Cortex of kidney (tissue), 1 donor: Measurements from ENCODE around the gene RGN.
"Not testable (repeated sequence)": the region's sequence is repeated elsewhere in the genome, so short reads cannot be mapped to it uniquely, and the experiment has no call there.

Source experiments
- DNase-seq: peaks from one replicate; lab custom pipeline; 2025; lab: John Stamatoyannopoulos, UW

Gene RGN

DNA sequence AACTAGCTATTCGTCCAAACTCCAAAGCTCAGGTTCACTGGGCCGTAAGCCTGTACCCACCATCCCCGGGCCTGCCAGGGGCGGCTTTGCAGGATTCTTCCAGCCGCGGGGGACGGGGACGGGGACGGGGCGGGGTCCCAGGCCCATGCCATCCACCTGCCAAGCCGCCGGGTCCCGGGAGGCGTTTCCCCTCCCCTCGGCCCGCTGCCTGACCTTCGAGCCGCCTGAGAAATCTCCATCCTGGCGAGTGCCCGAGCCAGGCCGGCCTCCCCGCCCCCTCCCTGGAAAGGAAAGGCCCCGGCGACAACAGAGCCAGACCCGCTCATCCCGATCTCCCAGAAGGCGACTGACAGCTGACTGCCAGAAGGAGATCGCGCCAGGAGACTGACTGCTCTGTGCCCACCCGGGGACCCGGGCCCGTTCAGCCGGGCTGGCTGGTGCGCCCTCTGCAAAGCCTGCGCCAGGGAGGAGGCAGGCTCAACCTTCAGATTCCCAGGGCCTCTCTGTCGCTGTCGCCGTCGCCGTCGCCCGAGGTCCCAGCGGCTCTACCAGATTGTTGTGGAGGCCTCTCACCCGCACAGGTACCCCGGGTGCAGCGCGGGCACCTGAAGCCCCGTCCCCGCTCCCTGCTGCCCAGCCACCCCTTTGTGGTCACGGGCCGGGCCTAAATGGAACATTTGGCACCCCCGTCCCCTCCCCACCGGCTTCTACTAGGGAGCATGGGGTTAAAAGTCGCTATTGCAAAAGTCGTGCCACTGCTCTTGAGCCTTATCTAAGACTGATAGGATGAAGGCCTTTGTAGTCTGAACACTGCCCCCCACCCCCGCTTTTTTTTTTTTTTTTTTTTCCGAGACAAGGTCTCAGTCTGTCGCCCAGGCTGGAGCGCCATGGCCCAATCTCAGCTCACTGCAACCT lies at the start of gene RGN:
Gene RGN, plus strand, starts transcription at position 315 of the 915 bp plus-strand sequence. CDS start 2,702 bp downstream, outside the sequence.
- no peak for DNase-seq

- no peak for DNase-seq
Observed at GRCh38 chrX:47030339-47030738, 47.9 kb upstream of the RGN start.

- no peak for DNase-seq
Observed at GRCh38 chrX:47047989-47048388, 30.3 kb upstream of the RGN start.

GRCh38 chrX:47059142-47059874 lies 18.9 kb upstream of the RGN start:
- no peak for DNase-seq

- no peak for DNase-seq
Observed at GRCh38 chrX:47060708-47061107, 17.5 kb upstream of the RGN start.

DNA sequence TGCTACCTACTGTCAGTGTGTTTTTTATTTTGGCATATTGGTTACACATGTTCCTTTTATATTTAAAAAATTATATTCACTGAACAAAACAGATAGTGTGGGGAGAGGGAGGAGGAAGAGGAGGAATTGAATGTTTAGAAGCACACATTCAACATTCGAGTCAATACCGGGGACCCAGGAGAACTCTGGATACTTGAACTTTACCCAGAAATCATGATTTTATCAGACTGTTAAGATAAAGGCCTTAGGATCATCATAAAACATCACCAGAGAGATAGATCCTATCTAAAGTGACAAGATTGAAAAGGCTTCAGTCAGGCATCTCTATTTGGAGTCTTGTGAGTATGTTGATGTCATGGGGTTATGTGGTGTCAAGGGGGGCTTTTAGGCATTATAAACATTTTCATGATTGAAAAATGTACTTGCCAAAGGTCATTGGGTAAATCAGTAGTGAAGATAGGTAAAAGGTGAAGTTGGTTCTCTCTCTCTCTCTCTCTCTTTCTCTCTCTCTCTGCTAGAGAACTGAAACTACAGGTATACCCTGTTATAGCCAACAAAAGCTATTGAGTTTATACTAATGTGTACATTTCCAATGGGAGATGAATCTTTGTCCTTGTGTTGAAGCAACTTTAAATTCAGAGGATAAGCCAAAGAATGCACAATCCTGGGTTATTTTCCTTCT lies 16.9 kb upstream of the RGN start:
- DNase-seq, result no peak

GRCh38 chrX:47063179-47063578 lies 15.1 kb upstream of the RGN start:
- DNase-seq, result no peak

GRCh38 chrX:47068214-47068613 lies 10.0 kb upstream of the RGN start:
- no peak for DNase-seq

GRCh38 chrX:47068720-47069119 lies 9.5 kb upstream of the RGN start:
- no peak for DNase-seq

GRCh38 chrX:47080215-47080914 lies 2.1 kb downstream of the RGN start:
- no peak for DNase-seq

- DNase-seq, result no peak
Observed at GRCh38 chrX:47080915-47081236, 2.6 kb downstream of the RGN start.

DNA sequence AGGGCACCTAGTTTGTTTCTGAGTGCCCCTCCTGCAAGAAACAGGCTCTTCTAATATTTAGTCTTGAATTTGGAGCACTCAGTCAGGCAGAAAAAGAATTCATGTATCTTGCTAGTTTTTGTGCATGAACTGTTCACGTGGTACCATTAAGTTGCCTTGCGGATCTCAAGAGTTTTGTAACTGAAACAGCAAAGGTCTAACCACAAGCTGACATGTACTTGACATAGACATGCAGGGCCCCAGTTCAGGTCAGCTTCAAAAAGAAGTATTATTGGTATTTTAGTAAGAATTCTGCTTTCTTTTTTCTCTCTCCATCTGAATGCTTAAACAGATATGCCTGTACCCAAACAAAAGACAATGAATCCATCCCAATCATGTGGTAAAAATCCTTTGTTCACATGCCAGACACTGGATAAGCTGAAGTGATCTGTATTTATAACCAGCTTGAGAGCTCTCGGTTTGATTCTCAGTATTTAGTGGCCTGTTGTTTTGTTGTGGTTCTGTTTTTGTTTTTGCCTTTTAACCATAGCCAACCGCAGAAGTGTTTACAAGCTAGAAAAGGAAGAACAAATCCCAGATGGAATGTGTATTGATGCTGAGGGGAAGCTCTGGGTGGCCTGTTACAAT lies 13.0 kb downstream of the RGN start:
- no peak for DNase-seq

DNA sequence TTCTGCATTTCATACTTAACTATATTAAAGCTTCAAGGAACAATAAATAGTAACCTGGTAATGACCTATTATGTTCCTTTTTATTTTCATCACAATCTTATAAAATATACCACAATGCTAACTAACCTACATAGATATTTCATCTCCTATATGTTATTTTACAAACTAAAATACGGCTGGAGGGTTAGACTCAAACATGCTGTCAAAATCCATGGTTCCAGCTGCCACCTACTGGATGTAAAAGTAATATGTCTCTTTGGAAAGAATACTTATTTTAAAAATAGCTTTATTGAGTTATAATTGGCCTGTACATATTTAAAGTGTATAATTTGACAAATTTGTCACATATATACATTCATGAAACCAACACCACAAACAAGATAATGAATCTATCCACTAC lies 15.0 kb downstream of the RGN start:
- no peak for DNase-seq

GRCh38 chrX:47093860-47094259 lies 15.6 kb downstream of the RGN start:
- DNase-seq, result no peak

DNA sequence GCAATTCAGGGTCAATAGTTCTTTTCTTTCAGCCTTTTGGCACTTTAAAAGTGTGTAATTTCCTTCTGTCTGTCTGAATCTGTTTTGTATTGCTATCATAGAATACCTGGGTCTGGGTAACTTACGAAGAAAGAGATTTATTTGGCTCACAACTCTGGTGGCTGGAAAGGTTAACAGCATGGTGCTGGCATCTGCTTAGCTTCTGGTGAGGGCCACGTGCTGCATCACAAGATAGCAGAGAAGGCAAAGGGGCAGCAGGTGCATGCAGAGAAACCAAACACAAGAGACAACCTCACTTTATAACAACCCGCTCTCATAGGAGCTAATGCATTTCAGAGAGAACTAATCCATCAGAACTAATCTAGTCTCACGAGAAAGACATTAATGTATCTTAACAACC lies 18.8 kb downstream of the RGN start:
- no peak for DNase-seq

DNA sequence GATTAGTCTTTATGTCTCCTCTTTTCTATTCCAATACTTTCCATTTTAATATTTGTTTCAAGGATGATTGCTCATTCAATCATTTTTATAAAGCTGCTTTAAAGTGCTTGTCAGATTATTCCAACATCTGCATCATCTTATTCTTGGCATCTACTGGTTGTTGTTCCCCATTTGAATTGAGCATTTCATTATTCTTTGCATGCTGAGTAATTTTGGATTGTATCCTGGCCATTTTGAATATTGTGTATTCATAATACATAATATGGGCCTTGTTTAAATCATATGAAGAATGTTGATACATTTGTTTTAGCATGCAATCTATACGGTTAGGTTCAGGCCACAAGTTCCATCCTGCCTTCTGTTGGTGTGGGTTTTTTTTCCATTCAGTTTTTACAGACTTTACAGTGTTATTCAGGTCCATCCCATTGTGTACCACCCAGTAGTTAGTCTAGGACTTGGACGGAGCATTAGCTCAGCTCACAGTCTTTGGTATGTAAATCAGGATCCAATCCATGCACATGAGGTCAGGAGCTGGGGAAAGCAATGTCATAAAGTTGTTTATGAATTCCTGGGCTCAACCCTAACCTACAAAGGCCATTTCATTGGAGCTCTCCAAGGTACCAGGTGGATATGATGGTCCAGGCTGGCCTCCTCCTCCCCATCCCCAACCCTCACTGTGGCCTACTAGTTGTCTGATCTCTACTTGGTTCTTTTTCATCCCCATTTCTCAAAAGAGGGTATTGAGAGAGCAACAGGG lies 20.3 kb downstream of the RGN start:
- DNase-seq, result no peak

DNA sequence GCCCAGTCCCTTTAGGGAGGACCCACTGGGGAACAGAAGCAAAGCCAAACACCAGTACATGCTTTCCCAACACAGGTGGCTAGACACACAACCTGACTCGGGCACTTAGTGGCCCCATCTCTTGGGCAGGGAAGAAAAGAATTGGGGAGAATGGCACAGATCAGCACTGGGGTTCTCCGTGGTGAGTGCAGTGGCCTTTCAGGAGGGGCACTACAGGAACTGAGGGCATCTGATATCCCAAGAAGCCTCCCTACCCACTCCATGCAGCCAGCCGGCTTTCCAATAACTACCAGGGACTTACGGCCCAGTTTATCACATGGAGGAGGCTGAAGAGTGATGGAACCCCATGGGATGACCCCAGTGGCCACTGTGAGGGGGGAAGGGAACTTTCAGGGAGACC lies 23.0 kb downstream of the RGN start:
- DNase-seq, result no peak

DNA sequence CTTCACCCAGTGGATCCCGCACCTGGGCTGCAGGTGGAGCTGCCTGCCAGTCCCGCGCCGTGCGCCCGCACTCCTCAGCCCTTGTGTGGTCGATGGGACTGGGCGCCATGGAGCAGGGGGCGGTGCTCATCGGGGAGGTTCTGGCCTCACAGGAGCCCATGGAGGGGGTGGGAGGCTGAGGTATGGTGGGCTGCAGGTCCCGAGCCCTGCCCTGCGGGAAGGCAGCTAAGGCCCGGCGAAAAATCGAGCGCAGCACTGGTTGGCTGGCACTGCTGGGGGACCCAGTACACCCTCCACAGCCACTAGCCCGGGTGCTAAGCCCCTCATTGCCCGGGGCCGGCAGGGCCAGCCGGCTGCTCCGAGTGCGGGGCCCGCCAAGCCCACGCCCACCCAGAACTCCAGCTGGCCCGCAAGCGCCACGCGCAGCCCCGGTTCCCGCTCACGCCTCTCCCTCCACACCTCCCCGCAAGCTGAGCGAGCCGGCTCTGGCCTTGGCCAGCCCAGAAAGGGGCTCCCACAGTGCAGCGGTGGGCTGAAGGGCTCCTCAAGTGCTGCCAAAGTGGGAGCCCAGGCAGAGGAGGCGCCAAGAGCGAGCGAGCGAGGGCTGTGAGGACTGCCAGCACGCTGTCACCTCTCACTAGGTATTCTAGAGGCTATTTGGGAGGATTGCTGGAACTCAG lies 32.8 kb downstream of the RGN start:
- not testable (repeated sequence) for DNase-seq

DNA sequence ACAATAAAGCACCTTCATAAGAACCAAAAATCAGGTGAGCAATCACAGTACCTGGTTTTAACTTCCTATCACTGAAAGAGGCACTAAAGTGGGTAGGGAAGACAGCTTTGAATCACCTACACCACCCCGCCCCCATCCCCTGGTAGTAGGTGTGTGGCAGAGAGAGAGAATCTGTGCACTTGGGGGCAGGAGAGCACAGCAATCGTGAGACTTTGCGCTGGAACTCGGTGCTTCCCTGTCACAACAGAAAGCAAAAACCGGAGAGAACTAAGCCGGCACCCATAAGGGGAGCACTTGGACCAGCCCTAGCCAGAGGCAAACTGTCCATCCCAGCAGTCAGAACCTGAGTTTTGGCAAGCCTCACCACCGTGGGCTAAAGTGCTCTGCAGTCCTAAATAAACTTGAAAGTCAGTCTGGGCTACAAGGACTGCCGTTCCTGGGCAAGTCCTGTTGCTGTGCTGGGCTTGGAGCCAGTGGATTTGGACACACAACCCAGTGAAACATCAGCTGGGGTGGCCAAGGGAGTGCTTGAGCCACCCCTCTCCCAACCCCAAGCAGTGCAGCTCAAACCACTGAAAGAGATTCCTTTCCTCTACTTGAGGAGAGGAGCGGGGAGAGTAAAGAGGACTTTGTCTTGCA lies 34.2 kb downstream of the RGN start:
- no peak for DNase-seq
